Common myeloid progenitor, CD34-positive (primary cell): ENCODE results near the gene ZDHHC14.

Source experiments
- CTCF ChIA-PET: fragments of 350-600 bp; sonication (Branson Sonifier 250); formaldehyde crosslinking; loops from one replicate; lab custom pipeline; 2021; ENCODE audit warnings: antibody characterized with exemption; lab: Charles Lee
- POLR2A ChIA-PET: fragments of 350-600 bp; sonication (Branson Sonifier 250); formaldehyde crosslinking; loops from one replicate; lab custom pipeline; 2021; ENCODE audit warnings: antibody characterized with exemption; lab: Charles Lee
- DNase-seq, 3 donors: peaks; one replicate each; pipeline versions ENCODE4 v3.0.0 to v3.0.0-alpha.2; 2013
- H3K27ac ChIP-seq, 2 experiments: 1 replicate in 1 of 2; 2 replicates in 1 of 2; pipeline ENCODE4 v1.7.0; 2013; ENCODE audit warnings: inconsistent platforms in 2 of 2, low read length in 2 of 2, mild to moderate bottlenecking in 2 of 2, low read depth in 1 of 2, moderate library complexity in 1 of 2; ENCODE audit not compliant: severe bottlenecking in 2 of 2, insufficient read depth in 1 of 2, poor library complexity in 1 of 2
- H3K27me3 ChIP-seq, 5 experiments: replicated peaks in 2 of 5; 1 replicate in 3 of 5; 2 replicates in 2 of 5; pipeline versions ENCODE4 v1.6.1 to v1.7.0; 2013; ENCODE audit warnings: low read length in 4 of 5, mild to moderate bottlenecking in 2 of 5, moderate library complexity in 2 of 5, inconsistent platforms in 1 of 5; ENCODE audit not compliant: insufficient read depth in 5 of 5, control insufficient read depth in 4 of 5
- H3K36me3 ChIP-seq, 4 experiments: 1 replicate in 2 of 4; 2 replicates in 2 of 4; pipeline versions ENCODE4 v1.6.1 to v1.7.0; 2013; ENCODE audit warnings: low read length in 3 of 4, control low read depth in 1 of 4, mild to moderate bottlenecking in 1 of 4; ENCODE audit not compliant: control insufficient read depth in 4 of 4, insufficient read depth in 4 of 4
- H3K4me1 ChIP-seq, 4 experiments: 1 replicate in 3 of 4; 2 replicates in 1 of 4; pipeline versions ENCODE4 v1.6.1 to v1.7.1; 2013; ENCODE audit warnings: low read length in 3 of 4, mild to moderate bottlenecking in 3 of 4, control low read depth in 1 of 4, inconsistent platforms in 1 of 4, moderate library complexity in 1 of 4; ENCODE audit not compliant: control insufficient read depth in 4 of 4, insufficient read depth in 4 of 4; ENCODE audit errors: control extremely low read depth in 1 of 4
- H3K4me3 ChIP-seq, 7 experiments: 1 replicate in 4 of 7; 2 replicates in 3 of 7; pipeline versions ENCODE4 v1.5.1 to v1.7.0; 2013; ENCODE audit warnings: mild to moderate bottlenecking in 7 of 7, low read length in 6 of 7, moderate library complexity in 6 of 7, inconsistent platforms in 2 of 7, low read depth in 2 of 7, control low read depth in 1 of 7; ENCODE audit not compliant: insufficient read depth in 4 of 7, control insufficient read depth in 1 of 7; ENCODE audit errors: extremely low read depth in 1 of 7
- H3K9me3 ChIP-seq, 5 experiments: 1 replicate in 4 of 5; 2 replicates in 1 of 5; pipeline versions ENCODE4 v1.6.1 to v1.7.1; 2013; ENCODE audit warnings: low read length in 4 of 5, mild to moderate bottlenecking in 2 of 5, inconsistent platforms in 1 of 5, low read depth in 1 of 5, moderate library complexity in 1 of 5; ENCODE audit not compliant: control insufficient read depth in 4 of 5, insufficient read depth in 2 of 5; ENCODE audit errors: control extremely low read depth in 1 of 5
- WGBS: methylation state at CpG from one replicate; pipeline ENCODE4 v1.1.5; 2013; ENCODE audit not compliant: insufficient coverage; 5-methylcytosine and 5-hydroxymethylcytosine counted together

Gene ZDHHC14

DNA sequence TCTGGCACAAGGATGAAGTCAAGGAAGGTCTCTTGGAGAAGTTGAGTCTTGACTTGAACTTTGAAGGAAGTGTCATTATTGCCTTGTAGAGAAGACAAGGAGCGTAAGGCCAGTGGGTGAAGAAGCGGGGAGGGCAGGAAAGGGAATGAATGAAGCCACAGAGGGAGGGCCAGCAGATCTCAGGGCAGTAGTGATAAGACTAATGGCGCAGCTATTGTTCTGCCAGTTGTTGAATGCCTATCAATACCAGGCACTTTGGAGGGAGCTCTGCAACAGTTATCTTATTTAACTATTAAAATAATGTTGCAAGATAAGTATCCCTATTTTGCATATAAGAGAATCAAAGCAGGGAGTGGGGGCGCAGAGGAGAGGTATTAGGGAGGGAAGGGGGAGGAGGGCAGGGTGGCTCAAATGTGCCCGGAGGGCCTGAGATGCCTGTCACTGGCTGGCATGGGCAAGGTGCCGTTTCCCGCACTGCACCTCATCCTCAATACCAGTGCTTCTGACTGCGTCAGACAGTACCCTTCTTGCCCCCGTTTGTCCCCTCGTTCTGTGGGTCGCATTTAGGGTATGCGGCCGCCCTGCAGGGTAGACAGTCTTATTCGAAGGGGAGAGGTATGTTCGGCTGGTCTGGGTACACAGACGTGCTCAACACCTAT is 109.8 kb downstream of the ZDHHC14 start:
- peaks cover 7 to 51% (median 38%) of the 10 kb centered on the region in 4 experiments for H3K4me1 ChIP-seq
- POLR2A ChIA-PET, result no interaction called here
- no peaks in the 10 kb centered on the region for H3K36me3 ChIP-seq
- no peak overlapping the region for H3K4me3 ChIP-seq
- H3K27me3 ChIP-seq, result no peaks in the 10 kb centered on the region
- WGBS, result 98% methylated on average over 8 of the region's 16 CpGs
- no peak overlapping the region for H3K27ac ChIP-seq
- DNase-seq, result no peak
- H3K9me3 ChIP-seq, result no peaks in the 10 kb centered on the region
- CTCF ChIA-PET, result interaction anchor here (1.3 to 1.7 kb wide), 3 partner anchors 11 to 176 kb away, joined by 3 to 4 read pairs (median 4); no protein-coding TSS in a partner anchor

DNA sequence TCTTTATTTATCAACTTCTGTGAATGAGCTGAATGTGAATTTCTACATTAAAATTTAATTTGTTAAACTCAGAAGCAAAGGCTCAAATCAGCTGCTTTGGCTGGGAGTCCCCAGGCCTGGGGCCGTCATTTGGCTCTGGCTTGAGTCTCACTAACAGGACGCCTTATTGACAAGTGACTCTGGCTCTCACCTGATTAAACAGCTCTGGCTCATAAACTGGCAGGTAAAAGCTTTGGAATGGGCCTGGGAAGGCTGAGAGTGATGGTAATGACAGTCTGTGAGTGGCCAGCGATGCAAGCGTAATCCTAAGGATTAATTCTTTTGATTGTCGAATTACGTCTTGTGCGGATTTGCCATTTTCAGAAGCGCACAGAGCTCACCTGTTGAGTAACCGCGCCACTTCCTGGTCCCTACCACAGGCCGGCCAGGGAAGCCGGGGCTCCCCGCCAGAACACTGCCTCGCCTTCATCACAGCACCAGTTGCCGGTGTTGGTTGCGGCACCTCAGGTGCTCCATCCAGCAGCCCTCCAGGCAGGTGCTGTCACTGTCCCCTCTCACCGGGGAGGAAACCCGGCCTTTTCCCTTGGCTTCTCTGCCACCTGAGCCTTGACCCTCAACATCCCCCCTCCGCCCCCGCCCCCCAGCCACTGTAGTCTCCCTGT is 110.7 kb downstream of the ZDHHC14 start:
- H3K36me3 ChIP-seq, result peaks cover 0 to 2% (median 0%) of the 10 kb centered on the region in 4 experiments
- peaks cover 7 to 41% (median 33%) of the 10 kb centered on the region in 4 experiments for H3K4me1 ChIP-seq
- no peak overlapping the region for H3K27ac ChIP-seq
- ChIA-PET POLR2A (no interaction called here), CTCF (interaction anchor here (1.3 kb wide), 1 partner anchor 11 kb away, joined by 3 read pairs; no protein-coding TSS in a partner anchor)
- WGBS, result 97% methylated on average over 18 of the region's 20 CpGs
- no peak for DNase-seq
- peaks cover 0 to 4% (median 0%) of the 10 kb centered on the region in 5 experiments for H3K9me3 ChIP-seq
- H3K27me3 ChIP-seq, result no peaks in the 10 kb centered on the region
- no peak overlapping the region for H3K4me3 ChIP-seq

DNA sequence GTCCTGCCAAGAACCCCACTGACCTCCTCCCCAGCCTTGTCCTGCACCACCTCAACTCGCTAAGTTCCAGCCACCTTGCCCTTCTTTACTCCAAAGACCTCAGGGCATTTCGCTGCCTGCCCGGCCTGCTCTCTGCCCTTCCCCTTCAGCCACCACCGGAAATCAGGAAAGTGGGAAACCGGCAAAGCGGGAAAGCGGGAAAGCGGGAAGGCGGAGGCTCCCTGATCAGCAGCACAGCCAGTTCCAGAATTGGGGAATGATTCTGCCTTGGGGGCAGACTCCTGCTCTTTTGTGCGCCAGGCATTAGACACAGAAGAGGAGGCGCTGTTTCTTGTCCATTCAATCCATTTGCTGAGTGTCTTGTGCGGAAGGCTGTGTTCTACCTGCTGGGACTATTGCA is 111.3 kb downstream of the ZDHHC14 start:
- POLR2A ChIA-PET, result no interaction called here
- no peak for DNase-seq
- WGBS, result 89% methylated on average over 6 of the region's 12 CpGs

GRCh38 chr6:157492741-157493140 is 111.8 kb downstream of the ZDHHC14 start:
- Histone ChIP-seq H3K9me3 (peaks cover 0 to 6% (median 0%) of the 10 kb centered on the region in 5 experiments), H3K36me3 (peaks cover 0 to 3% (median 0%) of the 10 kb centered on the region in 4 experiments), H3K4me1 (peaks cover 3 to 31% (median 23%) of the 10 kb centered on the region in 4 experiments), H3K27me3 (no peaks in the 10 kb centered on the region), H3K4me3 (no peak overlapping the region), H3K27ac (no peak overlapping the region)
- POLR2A ChIA-PET, result no interaction called here
- no peak for DNase-seq
- CTCF ChIA-PET, result no interaction called here
- 79% methylated on average over 3 of the region's 3 CpGs for WGBS

More for the DNA sequence above, 111.3 kb downstream of the ZDHHC14 start:
- no peaks in the 10 kb centered on the region for H3K27me3 ChIP-seq
- CTCF ChIA-PET, result interaction anchor here (1.3 kb wide), 1 partner anchor 12 kb away, joined by 3 read pairs; no protein-coding TSS in a partner anchor
- no peak overlapping the region for H3K27ac ChIP-seq
- peaks cover 3 to 36% (median 27%) of the 10 kb centered on the region in 4 experiments for H3K4me1 ChIP-seq
- no peak overlapping the region for H3K4me3 ChIP-seq
- peaks cover 0 to 6% (median 0%) of the 10 kb centered on the region in 5 experiments for H3K9me3 ChIP-seq
- H3K36me3 ChIP-seq, result peaks cover 0 to 3% (median 0%) of the 10 kb centered on the region in 4 experiments

GRCh38 chr6:157493173-157493572 is 112.2 kb downstream of the ZDHHC14 start:
- Histone ChIP-seq H3K27ac (no peak overlapping the region), H3K4me1 (peaks cover 3 to 27% (median 21%) of the 10 kb centered on the region in 4 experiments), H3K36me3 (peaks cover 0 to 3% (median 0%) of the 10 kb centered on the region in 4 experiments), H3K4me3 (no peak overlapping the region), H3K9me3 (peaks cover 0 to 6% (median 0%) of the 10 kb centered on the region in 5 experiments), H3K27me3 (no peaks in the 10 kb centered on the region)
- WGBS, result 95% methylated on average over 10 of the region's 11 CpGs
- ChIA-PET CTCF (no interaction called here), POLR2A (no interaction called here)
- no peak for DNase-seq

DNA sequence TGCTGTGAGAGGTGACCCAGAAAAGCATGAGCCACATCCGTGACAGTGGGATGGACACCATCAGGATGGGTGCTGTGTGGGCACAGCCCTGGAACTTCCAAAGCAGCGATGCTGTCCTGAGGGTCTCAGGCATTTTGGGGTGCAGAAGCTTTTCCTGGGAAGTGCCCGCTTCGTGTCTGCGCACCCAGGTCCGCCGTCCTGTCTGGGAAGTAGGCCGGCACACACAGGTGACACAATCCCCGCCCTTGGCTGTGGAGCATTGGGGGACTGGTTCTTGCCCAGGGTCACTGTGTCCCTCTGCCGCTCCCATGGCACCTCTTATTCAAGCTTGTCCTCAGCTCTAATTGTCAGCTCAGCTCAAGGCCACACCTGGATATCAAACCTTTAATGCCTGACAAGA is 112.6 kb downstream of the ZDHHC14 start:
- Histone ChIP-seq H3K4me1 (peaks cover 3 to 23% (median 20%) of the 10 kb centered on the region in 4 experiments), H3K9me3 (peaks cover 0 to 6% (median 0%) of the 10 kb centered on the region in 5 experiments), H3K27me3 (no peaks in the 10 kb centered on the region), H3K36me3 (peaks cover 0 to 3% (median 0%) of the 10 kb centered on the region in 4 experiments), H3K4me3 (no peak overlapping the region), H3K27ac (no peak overlapping the region)
- WGBS, result 100% methylated on average over 9 of the region's 10 CpGs
- ChIA-PET POLR2A (no interaction called here), CTCF (interaction anchor here (1.4 kb wide), 1 partner anchor 13 kb away, joined by 3 read pairs; no protein-coding TSS in a partner anchor)
- no peak for DNase-seq
